HG02938 (cell line): ENCODE results near the gene IDS.
"Not testable (repeated sequence)": the region's sequence is repeated elsewhere in the genome, so short reads cannot be mapped to it uniquely, and the experiment has no call there.

Experiments used
- ATAC-seq: cut with Tn5 transposase; IDR thresholded peaks from one replicate; pipeline ENCODE4 v1.9.1; 2021; ENCODE audit warnings: mild to moderate bottlenecking, moderate library complexity; ENCODE audit not compliant: unreplicated experiment

The IDS gene, protein sequence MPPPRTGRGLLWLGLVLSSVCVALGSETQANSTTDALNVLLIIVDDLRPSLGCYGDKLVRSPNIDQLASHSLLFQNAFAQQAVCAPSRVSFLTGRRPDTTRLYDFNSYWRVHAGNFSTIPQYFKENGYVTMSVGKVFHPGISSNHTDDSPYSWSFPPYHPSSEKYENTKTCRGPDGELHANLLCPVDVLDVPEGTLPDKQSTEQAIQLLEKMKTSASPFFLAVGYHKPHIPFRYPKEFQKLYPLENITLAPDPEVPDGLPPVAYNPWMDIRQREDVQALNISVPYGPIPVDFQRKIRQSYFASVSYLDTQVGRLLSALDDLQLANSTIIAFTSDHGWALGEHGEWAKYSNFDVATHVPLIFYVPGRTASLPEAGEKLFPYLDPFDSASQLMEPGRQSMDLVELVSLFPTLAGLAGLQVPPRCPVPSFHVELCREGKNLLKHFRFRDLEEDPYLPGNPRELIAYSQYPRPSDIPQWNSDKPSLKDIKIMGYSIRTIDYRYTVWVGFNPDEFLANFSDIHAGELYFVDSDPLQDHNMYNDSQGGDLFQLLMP

DNA sequence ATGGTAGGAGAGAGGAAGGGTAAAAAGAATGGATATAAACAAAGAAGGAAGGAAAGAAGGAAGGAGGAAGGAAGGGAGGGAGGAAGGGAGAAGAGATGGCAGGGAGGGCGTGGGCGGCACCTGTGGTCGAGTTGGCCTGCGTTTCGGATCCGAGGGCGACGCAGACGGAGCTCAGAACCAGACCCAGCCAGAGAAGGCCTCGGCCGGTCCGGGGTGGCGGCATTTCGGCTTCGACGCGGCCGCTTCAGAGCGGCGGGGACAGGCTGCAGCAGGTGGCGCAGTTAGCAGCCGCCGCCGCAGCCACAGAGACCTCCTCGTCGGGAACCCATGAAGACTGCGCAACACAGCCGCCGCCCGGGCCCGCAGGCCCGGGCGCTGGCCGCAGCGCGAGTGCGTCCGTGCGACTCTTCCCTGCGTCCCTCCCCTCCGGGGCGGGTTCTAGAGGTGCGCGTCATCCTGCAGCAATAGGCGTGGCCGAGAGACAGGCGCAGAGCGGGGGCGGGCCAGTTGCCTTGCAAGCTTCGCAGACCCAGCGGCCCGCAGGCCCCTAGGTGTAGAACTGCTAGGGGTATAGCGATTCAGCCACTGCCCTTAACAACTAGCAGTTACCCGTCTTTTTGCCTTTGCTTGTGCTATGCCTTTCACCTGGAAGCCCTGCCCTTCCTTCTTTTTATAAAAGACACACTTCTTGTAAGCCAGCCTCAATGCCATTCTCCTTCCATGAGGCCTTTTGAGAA is at the start of gene IDS:
Gene IDS, minus strand, starts transcription at position 392 of the 737 bp plus-strand sequence. Its CDS starts 169 bp downstream, at position 223.
- peak; percentile 62 for ATAC-seq

DNA sequence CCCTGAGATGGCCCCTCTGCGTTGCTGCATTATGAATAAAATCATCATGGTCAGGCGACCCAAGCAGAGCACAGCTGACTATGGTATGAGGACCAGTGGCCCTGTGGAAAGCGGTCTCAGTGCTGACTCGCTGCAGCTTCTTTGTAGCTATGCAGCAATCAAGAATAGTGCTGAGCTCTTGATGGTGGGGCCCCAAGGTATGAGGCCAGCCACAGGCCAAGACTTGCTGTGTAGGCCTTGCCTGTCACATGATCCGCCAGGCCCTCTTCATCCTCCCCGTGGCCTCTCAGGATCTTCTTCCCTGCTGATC is 46.8 kb upstream of the IDS start:
- ATAC-seq = not testable (repeated sequence)

DNA sequence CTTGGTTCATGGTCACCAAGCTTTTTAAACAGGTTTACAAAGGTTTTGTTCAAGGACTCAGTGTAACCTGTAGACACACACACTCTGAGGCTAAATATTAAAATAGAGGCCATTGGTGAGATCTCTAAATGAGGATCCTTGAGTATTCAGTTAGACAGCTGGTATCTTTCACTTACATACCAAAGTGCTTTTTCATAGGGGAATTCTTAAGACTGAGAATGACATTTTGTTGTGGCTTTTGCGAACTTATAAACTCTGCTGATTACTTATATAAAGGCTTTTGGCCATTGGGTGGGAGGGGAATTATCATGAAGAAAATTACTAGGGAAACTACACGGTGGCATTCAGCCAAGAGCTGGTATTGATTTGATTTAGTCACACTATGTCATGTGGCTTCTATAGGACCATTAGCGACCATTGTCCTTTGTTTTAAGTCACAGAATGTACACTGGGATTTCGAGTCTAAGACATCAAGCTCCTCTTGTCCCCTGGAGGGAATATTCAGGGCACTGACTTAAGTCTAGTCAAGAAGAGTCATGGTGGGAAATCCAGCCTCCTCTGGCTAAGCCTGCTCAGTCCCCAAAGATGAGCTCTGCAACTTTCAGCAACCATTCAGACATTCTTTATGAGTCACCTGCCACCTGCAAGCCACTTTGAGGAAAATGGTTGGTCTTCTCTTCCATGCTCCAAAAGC is 46.3 kb upstream of the IDS start:
- ATAC-seq = not testable (repeated sequence)

DNA sequence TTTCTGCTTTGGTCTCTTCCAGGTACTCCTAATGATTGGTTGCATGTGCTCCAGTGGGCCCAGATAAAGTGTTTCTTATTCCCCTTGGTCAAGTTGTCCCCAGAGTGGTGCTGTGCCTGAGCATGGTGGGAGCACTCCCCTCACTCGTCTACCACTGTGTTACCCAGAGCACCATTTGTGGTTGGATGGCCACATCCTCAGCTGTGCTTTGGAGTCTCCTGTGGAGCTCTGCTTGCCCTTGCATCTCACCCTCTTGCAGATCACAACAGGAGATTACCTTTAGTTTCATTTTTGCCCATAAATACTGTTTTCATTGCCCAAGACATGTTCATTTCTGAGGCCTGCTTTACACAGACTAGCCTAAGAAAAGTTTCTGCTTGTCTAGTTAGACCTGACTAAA is 45.3 kb upstream of the IDS start:
- ATAC-seq = not testable (repeated sequence)

DNA sequence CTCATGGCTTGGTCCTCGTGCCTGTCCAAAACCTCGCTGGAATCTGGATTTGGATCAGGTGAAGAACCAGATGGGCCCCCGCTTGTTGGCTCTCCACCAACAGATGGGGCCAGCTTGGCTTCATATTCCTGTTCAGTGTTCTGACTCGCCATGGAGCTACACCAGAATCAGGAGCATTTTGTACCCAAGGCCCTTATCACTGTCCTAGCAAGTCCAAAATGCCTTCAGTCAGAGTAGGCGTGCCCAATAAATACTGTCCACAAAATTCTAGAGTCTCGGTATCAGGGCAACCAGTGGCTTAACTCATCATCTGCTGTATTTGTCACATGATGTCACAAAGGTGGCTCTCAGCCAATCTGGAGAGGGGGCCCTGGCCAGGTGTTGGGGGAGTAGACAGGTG is 44.6 kb upstream of the IDS start, which contains the start of gene HSFX3:
Gene HSFX3, minus strand, starts transcription at position 224 of the 400 bp plus-strand sequence. Its CDS starts 72 bp downstream, at position 152.
- not testable (repeated sequence) for ATAC-seq

DNA sequence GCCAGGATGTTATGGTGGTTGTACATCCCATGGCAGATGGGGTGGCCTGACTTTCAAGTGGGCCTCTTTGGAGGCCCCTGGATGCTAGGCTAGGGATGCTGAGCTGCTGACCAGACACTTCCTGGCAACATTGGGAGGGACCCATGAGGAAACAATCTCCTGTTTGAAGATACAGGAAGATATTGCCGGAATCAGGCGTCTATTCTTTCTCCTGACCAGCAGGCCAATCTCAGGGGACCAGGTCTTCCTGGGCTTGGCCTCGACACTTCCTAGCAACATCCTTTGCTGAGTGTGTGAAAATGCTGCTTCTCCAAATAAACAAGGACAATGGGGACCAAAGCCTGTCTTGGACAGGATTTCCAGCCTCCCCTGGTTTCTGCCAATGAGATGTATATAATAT is 42.7 kb upstream of the IDS start:
- ATAC-seq = not testable (repeated sequence)

DNA sequence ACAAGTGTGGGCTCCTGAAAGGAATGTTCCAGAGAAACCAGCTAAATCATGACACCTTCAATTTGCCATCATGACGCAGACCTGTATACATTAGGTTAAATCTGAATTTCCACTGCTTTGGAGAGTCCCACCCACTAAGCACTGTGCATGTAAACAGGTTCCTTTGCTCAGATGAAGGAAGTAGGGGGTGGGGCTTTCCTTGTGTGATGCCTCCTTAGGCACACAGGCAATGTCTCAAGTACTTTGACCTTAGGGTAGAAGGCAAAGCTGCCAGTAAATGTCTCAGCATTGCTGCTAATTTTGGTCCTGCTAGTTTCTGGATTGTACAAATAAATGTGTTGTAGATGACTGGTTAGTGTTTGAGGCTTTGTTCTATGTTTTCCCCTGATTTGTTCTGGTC is 41.9 kb upstream of the IDS start:
- not testable (repeated sequence) for ATAC-seq

DNA sequence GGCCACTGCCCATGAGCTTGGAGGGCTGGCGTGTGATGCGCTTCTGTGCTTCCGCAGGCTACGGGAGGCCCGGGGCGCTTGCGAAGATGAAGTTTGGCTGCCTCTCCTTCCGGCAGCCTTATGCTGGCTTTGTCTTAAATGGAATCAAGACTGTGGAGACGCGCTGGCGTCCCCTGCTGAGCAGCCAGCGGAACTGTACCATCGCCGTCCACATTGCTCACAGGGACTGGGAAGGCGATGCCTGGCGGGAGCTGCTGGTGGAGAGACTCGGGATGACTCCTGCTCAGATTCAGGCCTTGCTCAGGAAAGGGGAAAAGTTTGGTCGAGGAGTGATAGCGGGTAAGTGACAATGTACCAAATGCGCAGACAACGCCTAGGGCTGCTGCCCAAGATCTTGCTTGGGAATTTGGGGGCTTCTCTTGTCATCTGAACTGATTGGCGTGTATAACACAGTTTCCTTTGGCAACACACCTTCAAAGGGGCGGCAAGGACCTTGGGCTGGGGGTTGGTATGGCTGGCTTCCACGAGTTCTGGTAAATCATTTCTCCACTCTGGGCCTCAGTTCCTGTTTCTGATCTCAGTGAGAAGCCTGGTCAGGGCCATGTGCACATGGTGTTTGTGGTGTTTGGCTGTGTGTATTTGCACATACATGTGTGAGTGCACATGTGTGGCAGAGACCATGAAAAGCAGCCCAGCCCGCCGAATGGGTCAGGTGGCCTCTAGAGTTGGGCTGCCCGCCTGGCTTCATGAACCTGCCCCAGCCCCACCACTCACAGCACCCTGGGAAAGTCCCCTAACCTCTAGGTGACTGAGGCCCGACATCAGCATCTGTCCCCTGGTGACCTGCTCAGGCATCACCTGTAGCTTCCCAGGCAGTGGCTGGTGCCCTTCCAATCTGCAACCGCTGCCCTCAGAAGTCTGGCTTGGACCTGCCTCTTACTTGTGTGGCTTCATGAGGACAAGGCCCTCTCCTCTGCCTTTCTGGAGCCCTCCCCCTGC is 40.7 kb upstream of the IDS start:
- ATAC-seq = peak; percentile 65

DNA sequence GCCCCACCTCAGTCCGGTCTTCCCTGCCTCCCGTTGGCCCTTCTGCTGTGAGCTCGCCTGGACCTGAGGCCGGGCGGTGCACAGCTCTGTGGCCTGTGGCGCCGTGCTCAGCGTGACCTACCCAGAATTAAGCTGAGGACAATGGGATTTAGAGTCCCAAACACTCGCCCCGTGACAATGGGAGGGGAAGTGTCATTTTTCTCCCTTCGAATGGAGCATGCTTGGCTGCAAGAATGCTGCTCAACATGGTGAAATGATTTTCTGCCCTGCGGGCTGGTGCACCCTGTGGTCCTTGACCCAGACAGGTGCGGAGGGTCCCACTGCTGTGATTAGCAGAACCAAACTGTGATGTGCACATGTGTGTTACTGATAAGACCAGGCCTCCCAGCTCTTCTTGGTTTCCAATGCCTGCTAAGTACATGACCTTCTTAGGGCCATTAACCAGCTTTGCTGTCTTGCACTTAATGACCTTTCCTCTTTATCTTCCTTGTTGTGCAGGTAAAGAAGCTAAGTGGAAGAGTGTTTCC is 36.5 kb upstream of the IDS start:
- ATAC-seq = no peak

DNA sequence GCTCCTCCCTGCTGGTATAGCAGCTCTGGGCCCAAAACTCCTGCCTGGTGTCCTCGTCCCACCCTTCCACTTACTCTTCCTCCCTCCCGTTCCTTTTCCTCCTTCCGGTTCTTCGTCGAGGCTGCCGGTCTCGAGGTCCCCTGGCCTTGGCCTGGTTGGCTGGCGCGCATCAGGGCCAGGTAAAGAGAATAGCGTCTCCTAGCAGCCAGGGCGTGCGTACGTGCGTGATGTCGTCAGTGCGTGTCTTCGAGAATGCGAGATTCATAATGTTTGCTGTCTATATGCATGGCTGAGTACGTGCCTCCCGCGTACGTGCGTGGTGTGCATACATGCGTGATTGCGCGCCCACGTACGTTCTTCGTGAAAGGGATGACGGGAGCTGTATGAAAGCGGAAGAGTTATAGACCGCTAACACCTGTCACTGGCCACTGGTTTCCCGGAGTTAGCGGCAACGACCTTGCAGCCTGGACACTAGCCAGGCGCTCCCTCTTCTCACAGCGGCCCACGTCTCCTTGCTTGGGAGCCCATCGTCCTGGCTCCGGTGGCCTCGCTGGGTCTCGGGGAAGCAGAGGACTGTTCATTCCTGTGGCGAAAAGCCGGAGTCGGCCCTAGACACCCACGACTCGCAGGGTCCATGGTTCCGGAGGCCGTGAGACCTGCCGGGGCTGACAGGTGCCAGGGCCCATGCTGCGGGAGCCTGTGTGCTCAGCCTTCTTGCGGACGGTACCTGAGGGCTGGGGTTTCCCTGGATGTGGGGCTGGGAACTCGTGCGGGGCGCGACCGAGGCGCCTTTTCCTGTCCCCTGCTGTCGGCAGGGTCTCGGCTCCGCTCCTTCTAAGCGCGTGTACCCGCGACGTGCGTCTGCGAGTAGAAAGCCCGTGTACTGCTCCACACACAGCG is 35.8 kb upstream of the IDS start, which contains the start of gene EOLA1:
Gene EOLA1, plus strand, starts transcription at position 392 of the 900 bp plus-strand sequence. CDS start 4,619 bp downstream, outside the sequence.
- ATAC-seq = peak; percentile 73

DNA sequence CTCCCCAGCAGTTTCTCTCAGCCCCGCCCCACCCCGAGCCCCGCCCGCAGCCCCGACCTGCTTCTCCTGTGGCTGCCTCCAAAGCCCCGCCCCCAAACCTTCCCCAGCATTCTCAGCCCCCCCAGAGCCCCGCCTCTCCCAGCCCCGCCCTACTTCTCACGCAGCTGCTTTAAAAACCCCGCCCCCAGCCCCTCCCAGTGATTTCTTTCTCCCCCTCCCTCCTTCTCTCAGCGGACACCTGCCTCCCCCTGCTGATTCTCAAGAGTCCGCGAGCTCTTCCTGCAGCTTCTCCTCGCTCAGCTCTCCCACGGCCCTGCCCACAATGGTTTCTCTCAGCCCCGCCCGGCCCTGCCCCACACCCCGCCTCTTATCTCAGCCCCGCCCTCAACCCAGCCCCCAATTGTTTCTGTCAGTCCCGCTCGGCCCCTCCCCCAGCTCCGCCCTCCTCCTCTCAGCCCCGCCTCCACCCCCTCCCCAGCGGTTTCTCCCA is 35.1 kb upstream of the IDS start:
- peak; percentile 1 for ATAC-seq

DNA sequence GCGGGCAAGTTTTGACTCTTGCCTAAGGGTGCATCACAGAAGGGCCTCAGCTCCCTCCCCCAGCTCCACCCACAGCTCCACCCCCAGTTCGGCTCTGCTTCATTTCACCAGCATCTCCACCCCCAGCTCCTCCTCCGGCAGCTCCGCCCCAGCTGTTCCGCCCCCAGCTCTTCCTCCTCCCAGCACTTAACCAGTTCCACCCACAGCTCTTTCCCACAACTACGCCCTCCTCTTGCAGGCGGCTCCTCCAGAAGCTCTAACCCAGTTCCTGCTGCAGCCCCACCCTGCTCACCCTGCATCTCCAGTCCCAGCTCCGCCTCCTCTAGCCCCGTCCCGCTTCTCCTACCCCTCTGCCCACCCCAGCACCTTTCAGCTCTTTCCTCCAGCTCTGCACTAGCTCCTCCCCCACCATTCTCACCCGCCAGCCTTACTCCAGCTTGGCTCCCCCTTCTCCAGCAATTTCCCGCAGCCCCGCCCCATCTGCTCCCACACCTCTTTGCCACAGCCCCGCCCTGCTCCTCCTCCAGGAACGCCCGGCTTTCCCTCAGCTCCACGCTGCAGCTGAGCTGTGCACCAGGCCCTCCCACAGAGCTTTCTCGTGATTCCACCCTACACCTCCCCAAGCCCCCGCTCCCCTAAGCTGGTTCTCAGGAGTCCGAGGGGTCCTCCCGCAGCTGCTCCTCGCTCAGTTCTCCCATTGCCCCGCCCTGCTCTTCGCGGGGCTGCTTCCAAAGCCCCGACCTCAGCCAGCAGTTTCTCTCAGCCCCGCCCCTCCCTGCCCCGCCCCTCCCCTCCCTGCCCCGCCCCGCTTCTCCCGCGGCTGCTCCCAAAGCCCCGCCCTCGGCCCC is 34.4 kb upstream of the IDS start:
- ATAC-seq = peak; percentile 44

DNA sequence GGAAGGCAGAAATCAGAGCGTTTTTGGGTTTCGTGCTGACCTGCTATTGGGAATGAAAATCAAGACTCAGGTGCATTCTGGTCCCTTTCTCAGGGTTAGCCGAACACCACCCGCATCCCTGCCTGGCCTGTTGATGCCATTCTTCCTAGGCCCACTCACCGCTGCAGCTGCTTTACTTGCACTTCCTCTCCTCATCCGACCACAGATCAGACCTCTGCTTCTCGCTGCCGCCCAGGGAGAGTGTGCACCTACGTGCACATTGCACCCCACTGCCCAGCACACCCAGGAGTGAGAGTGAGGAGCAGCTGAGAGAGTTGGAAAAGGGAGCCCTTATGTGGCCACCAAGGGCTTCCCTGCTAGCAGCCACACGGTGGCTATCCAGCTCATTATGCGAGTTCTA is 32.4 kb upstream of the IDS start:
- not testable (repeated sequence) for ATAC-seq

DNA sequence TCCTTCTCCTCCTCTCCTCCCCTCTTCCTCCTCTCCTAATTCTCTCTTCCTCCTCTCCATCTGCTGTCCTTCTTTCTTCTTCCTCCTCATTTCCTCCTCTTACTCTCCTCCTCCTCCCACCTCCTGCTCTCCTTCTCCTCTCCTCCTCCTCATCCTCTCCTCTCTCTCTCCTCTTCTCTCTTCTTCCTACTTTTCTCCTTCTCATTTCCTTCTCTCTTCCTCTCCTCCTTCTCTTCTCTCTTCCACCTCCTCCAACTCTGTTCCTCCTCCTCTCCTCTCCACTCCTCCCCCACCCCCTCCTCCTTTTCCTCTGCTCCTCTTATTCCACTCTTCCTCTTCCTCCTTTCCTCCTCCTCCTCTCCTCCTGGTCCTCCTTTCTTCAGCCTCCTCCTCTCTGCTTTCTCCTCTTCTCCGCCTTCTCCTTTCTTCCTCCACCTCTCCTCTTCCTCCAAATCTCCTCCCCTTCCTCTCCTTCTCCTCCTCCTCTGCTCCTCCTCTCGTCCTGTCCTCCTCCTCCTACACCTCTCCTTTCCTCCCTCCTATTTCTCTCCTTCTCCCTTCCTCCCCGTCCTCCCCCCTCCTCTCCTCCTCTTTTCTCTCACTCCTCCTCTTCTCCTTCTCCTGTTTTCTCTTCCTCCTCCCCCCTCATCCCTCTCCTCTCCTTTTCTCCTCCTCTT is 30.0 kb upstream of the IDS start:
- ATAC-seq = not testable (repeated sequence)

DNA sequence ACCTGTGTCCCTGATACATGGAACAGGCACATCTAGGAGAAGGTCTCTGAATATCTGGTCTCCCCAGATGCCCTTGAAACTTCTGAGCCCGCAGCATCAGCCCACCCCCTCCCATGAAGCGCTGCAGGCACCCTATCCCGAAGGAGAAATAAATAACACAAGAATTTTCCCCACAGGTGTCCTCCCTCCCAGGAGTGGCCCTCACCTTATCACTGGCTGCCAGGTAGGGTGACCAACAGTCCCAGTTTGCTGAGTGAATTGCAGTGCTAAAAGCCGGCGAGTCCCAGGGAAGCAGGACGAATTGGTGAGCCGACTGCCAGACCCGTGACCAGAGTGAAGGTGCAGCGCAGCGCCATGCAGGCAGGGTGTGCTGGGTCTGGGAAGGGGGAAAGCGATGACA is 28.9 kb upstream of the IDS start:
- ATAC-seq = not testable (repeated sequence)

DNA sequence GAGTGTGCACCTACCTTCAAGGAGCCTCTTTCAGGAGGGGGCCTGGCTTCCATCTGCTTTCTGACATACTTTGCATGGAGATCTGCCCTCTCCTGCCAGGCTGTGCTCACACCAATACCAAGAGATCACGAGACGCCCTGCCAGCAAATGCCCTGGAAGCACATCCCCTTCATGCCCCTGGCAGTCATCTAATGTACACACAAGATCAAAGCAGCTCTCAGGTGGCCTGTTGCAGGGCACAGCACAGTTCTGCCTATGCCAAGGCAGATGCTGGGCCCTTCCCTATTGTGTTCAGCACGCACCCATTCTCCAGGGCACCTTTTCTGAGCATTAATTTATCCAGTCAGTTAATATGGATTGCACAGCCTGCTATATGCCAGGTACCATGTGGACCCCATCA is 27.8 kb upstream of the IDS start:
- not testable (repeated sequence) for ATAC-seq

DNA sequence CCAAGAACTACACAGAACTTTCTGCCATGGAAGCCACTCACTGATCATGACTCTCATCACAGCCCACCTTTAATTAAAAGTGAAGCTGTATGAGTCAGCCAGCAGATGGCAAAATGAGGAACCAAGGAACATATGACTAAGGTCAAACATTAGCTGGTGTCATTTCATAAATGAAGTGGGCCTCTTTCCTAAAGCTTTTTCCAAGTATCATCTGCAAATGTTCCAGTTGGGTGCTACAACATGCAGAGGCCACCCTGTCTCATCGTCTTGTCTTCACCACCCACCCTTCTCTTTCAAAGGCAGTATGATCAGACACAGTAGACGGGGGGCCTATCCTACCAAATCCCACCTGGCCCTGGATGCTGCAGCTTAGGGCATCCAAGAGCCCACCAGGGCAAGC is 26.5 kb upstream of the IDS start:
- ATAC-seq = peak; percentile 66
